PFSK-1 (cell line): ENCODE data around the gene ELP5.

ENCODE experiments used
- FOXP2 ChIP-seq: optimal IDR thresholded peaks from 2 replicates; pipeline ENCODE3; 2011; ENCODE audit warnings: borderline replicate concordance, control low read depth, inconsistent platforms; ENCODE audit not compliant: insufficient read depth; ENCODE audit errors: extremely low read length, extremely low read depth
- POLR2AphosphoS5 ChIP-seq: IDR thresholded peaks from 2 replicates; pipeline ENCODE4 v1.6.1; 2012; ENCODE audit warnings: low read depth, mild to moderate bottlenecking, control low read depth, low read length, moderate library complexity
- TAF1 ChIP-seq: IDR thresholded peaks from 2 replicates; pipeline ENCODE4 v1.6.1; 2012; ENCODE audit warnings: low read length, control low read depth, borderline replicate concordance; ENCODE audit not compliant: insufficient read depth
- TF ChIP-seq, protein P1 (sequence below), 2 experiments: IDR thresholded peaks; 2 replicates each; pipeline versions ENCODE4 v1.6.1 to v1.8.0; 2011 to 2012; ENCODE audit warnings: low read depth in 2 of 2, low read length in 2 of 2, control low read depth in 1 of 2, inconsistent platforms in 1 of 2, mild to moderate bottlenecking in 1 of 2, moderate library complexity in 1 of 2; ENCODE audit not compliant: insufficient read depth in 1 of 2

- TF ChIP-seq, protein P1, sequence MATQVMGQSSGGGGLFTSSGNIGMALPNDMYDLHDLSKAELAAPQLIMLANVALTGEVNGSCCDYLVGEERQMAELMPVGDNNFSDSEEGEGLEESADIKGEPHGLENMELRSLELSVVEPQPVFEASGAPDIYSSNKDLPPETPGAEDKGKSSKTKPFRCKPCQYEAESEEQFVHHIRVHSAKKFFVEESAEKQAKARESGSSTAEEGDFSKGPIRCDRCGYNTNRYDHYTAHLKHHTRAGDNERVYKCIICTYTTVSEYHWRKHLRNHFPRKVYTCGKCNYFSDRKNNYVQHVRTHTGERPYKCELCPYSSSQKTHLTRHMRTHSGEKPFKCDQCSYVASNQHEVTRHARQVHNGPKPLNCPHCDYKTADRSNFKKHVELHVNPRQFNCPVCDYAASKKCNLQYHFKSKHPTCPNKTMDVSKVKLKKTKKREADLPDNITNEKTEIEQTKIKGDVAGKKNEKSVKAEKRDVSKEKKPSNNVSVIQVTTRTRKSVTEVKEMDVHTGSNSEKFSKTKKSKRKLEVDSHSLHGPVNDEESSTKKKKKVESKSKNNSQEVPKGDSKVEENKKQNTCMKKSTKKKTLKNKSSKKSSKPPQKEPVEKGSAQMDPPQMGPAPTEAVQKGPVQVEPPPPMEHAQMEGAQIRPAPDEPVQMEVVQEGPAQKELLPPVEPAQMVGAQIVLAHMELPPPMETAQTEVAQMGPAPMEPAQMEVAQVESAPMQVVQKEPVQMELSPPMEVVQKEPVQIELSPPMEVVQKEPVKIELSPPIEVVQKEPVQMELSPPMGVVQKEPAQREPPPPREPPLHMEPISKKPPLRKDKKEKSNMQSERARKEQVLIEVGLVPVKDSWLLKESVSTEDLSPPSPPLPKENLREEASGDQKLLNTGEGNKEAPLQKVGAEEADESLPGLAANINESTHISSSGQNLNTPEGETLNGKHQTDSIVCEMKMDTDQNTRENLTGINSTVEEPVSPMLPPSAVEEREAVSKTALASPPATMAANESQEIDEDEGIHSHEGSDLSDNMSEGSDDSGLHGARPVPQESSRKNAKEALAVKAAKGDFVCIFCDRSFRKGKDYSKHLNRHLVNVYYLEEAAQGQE (IDR thresholded peaks at IDR 0.05; ENCODE audit: insufficient read depth in 1 of 2, low read depth in 2 of 2, low read length in 2 of 2) = no peak
- TF ChIP-seq POLR2AphosphoS5 = no peak
- no peak for TF ChIP-seq TAF1
- TF ChIP-seq FOXP2 = no peak
These were observed 38.2 kb downstream of the ELP5 start for GRCh38 chr17:7290166-7290565.
